Measurements from ENCODE around the gene INSC.

Gene INSC

GRCh38 chr11:15108592-15109130 is 6.1 kb upstream of the INSC start:
- no peak for DNase-seq (ENCODE audit: low read depth)

- DNase-seq (ENCODE audit: low read depth) = no peak
Measured at GRCh38 chr11:15109602-15110001, 5.1 kb upstream of the INSC start.

GRCh38 chr11:15111215-15111614 is 3.5 kb upstream of the INSC start:
- no peak for DNase-seq (ENCODE audit: low read depth)

GRCh38 chr11:15112131-15112541 is 2.6 kb upstream of the INSC start:
- DNase-seq (ENCODE audit: low read depth) = no peak

GRCh38 chr11:15113381-15113780 is 1.3 kb upstream of the INSC start:
- no peak for DNase-seq (ENCODE audit: low read depth)

GRCh38 chr11:15115686-15116085 is 963 bp downstream of the INSC start:
- no peak for DNase-seq (ENCODE audit: low read depth)

- no peak for DNase-seq (ENCODE audit: low read depth)
Measured at GRCh38 chr11:15117751-15118150, 3.0 kb downstream of the INSC start.

GRCh38 chr11:15118431-15118830 is 3.7 kb downstream of the INSC start:
- DNase-seq (ENCODE audit: low read depth) = no peak

GRCh38 chr11:15119352-15119751 is 4.6 kb downstream of the INSC start:
- no peak for DNase-seq (ENCODE audit: low read depth)

- no peak for DNase-seq (ENCODE audit: low read depth)
Measured at GRCh38 chr11:15119826-15120225, 5.1 kb downstream of the INSC start.

- no peak for DNase-seq (ENCODE audit: low read depth)
Measured at GRCh38 chr11:15123849-15124248, 9.1 kb downstream of the INSC start.

GRCh38 chr11:15124528-15124927 is 9.8 kb downstream of the INSC start:
- DNase-seq (ENCODE audit: low read depth) = no peak

GRCh38 chr11:15127341-15127740 is 12.6 kb downstream of the INSC start:
- DNase-seq (ENCODE audit: low read depth) = no peak

- no peak for DNase-seq (ENCODE audit: low read depth)
Measured at GRCh38 chr11:15128621-15129020, 13.9 kb downstream of the INSC start.

GRCh38 chr11:15136166-15136565 is 21.4 kb downstream of the INSC start:
- DNase-seq (ENCODE audit: low read depth) = no peak

GRCh38 chr11:15139096-15139770 is 24.5 kb downstream of the INSC start:
- no peak for DNase-seq (ENCODE audit: low read depth)

- DNase-seq (ENCODE audit: low read depth) = no peak
Measured at GRCh38 chr11:15139958-15140659, 25.4 kb downstream of the INSC start.

- no peak for DNase-seq (ENCODE audit: low read depth)
Measured at GRCh38 chr11:15141381-15141780, 26.7 kb downstream of the INSC start.

- no peak for DNase-seq (ENCODE audit: low read depth)
Measured at GRCh38 chr11:15142838-15143237, 28.1 kb downstream of the INSC start.

GRCh38 chr11:15143855-15144254 is 29.1 kb downstream of the INSC start:
- no peak for DNase-seq (ENCODE audit: low read depth)

GRCh38 chr11:15144347-15144746 is 29.6 kb downstream of the INSC start:
- DNase-seq (ENCODE audit: low read depth) = no peak

- DNase-seq (ENCODE audit: low read depth) = no peak
Measured at GRCh38 chr11:15145151-15145550, 30.4 kb downstream of the INSC start.

- DNase-seq (ENCODE audit: low read depth) = no peak
Measured at GRCh38 chr11:15145615-15146014, 30.9 kb downstream of the INSC start.
